ENCODE measurements around the gene SYVN1.

The SYVN1 gene

DNA sequence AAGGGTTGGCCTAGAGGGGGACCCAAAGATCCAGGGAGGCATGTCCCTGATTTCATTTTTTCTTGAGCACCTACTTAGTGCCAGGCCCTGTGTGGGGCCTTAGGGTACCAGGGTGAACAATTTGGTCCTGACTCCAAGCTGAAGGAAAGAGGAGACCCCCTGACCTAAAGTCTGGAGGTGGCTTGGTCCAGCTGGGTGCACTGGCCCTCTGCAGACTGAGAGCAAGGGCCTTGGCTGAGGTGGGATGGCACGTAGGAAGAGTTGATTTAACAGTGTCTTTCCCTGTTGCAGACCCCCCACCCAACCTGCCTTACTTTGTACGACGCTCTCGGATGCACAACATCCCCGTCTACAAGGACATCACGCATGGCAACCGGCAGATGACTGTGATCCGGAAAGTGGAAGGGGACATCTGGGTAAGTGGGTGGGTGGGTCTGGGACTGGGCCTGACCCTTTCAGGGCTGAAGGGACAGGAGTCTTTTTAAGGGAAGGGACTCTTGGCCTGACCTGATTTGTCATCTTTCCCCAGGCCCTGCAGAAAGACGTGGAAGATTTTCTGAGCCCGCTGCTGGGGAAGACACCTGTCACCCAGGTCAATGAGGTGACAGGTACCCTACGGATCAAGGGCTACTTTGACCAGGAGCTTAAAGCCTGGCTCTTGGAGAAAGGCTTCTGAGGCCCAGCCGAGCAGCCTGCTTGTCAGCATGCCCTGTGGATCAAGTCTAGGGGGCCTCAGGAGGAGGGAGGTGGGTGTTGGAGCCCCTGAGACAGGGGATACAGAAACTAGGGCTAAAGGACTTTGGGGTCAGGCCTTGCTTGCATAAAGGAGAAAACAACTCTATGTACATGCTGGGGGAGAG is 8.9 kb downstream of the SYVN1 start:
- TF ChIP-seq, protein P1, sequence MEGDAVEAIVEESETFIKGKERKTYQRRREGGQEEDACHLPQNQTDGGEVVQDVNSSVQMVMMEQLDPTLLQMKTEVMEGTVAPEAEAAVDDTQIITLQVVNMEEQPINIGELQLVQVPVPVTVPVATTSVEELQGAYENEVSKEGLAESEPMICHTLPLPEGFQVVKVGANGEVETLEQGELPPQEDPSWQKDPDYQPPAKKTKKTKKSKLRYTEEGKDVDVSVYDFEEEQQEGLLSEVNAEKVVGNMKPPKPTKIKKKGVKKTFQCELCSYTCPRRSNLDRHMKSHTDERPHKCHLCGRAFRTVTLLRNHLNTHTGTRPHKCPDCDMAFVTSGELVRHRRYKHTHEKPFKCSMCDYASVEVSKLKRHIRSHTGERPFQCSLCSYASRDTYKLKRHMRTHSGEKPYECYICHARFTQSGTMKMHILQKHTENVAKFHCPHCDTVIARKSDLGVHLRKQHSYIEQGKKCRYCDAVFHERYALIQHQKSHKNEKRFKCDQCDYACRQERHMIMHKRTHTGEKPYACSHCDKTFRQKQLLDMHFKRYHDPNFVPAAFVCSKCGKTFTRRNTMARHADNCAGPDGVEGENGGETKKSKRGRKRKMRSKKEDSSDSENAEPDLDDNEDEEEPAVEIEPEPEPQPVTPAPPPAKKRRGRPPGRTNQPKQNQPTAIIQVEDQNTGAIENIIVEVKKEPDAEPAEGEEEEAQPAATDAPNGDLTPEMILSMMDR (IDR thresholded peaks at IDR 0.05), result no peak
- Histone ChIP-seq H3K27ac (no peak overlapping the region), H3K4me3 (no peak overlapping the region), H3K9me3 (no peaks in the 10 kb centered on the region), H3K36me3 (peaks cover 63 to 76% (median 65%) of the 10 kb centered on the region in 3 donors), H3K27me3 (no peaks in the 10 kb centered on the region), H3K4me1 (peaks cover 9 to 20% (median 18%) of the 10 kb centered on the region in 4 donors)
- intact Hi-C loops (cut with DNase I; ENCODE audit: low total_unique reads), result no loop called here
- peak in 1 of 2 donors; percentile 62 for DNase-seq

DNA sequence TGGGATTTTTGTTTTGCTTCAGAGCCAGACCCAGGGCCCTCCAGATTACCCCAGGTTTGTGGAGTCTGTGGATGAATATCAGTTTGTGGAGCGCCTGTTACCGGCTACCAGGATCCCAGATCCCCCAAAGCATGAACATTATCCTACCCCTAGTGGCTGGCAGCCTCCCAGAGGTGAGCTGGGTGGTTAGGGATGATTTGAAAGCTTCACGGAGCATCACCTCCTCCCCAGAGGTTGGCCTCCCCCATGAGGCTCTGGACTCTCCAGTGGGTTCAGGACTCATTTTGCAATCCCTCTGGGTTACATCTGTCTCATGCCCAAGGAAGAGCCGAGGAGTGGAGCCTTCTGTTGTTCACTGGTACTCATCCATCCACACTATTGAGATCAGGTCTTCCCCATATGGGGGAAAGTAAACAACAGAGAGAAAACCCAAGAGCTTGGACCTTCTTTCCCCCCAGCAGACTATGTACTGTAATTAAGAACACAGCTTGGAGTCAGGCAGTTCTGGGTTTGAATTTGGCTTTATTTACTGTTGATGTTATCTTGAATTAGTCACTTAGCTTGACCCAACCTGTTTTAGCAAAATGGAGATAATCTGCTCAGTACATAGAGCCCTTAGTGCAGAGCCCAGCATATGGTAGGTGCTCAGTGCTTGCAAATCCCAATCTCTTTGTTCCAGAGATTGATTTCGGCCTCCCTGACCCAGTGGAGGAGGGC is 9.7 kb downstream of the SYVN1 start:
- Histone ChIP-seq H3K4me3 (no peak overlapping the region), H3K36me3 (peaks cover 63 to 76% (median 65%) of the 10 kb centered on the region in 3 donors)

DNA sequence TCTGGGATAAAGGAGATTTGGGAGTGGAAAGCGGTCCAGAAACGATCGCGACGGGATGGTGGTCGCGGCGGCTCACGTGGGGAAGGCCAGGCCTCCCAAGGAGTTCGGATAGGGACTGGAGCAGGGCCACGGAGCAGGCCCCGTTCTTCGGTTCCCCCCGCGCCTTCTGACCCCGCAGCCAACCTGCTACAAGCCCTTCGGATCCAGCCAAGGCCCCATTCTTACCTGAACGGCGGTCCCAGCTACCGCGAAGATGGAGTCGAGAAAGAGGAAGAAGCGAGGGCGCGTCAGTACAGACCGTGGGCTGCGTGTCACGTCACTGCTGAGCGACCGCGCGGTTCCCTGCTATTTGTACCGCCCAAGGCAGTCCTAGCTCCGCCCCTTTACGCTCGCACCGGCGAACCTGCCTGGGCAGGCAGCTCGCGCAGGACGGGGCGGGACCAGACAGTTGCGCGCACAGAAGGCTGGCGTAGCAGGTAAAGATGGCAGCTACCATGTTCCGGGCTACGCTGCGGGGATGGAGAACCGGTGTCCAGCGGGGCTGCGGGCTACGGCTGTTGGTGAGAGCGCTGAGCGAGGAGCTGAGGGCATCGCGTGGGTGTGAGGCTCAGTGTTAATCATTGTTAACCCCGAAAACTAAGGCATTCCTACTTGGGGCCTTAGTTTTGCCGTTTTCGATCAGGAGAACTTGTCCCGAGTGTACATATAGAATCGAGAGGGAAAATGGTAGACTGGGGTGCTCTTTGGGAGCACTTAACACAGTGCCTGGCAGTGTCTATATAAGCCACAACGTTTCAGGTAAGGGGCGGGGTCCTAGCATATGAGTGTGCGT is 12.2 kb downstream of the SYVN1 start, which contains the start of the genes FAU and MRPL49:
FAU (minus strand) TSS at position 270 of the 832 bp plus-strand sequence. CDS start 321 bp downstream, outside the sequence.
MRPL49 (plus strand) TSS at position 457 of the 832 bp plus-strand sequence; CDS start at position 483, 26 bp downstream.
- Histone ChIP-seq H3K27ac (peak within 1 kb of the TSS; percentile 89 to 95), H3K9me3 (no peaks in the 10 kb centered on the region), H3K4me1 (peaks cover 9 to 24% (median 19%) of the 10 kb centered on the region in 4 donors), H3K27me3 (no peaks in the 10 kb centered on the region), H3K36me3 (peaks cover 43 to 70% (median 58%) of the 10 kb centered on the region in 3 donors), H3K4me3 (peak within 1 kb of the TSS; percentile 68 to 92)
- DNase-seq, result peak; percentile 98 to 99
- intact Hi-C loops (cut with DNase I; ENCODE audit: low total_unique reads), result no loop called here
- TF ChIP-seq, protein P1 (IDR thresholded peaks at IDR 0.05), result no peak

More for the DNA sequence above, 9.7 kb downstream of the SYVN1 start:
- Histone ChIP-seq H3K4me1 (peaks cover 9 to 22% (median 19%) of the 10 kb centered on the region in 4 donors), H3K27ac (no peak overlapping the region), H3K27me3 (no peaks in the 10 kb centered on the region), H3K9me3 (no peaks in the 10 kb centered on the region)
- intact Hi-C loops (cut with DNase I; ENCODE audit: low total_unique reads), result no loop called here
- TF ChIP-seq, protein P1 (IDR thresholded peaks at IDR 0.05), result no peak
- DNase-seq, result peak in 1 of 2 donors; percentile 41

DNA sequence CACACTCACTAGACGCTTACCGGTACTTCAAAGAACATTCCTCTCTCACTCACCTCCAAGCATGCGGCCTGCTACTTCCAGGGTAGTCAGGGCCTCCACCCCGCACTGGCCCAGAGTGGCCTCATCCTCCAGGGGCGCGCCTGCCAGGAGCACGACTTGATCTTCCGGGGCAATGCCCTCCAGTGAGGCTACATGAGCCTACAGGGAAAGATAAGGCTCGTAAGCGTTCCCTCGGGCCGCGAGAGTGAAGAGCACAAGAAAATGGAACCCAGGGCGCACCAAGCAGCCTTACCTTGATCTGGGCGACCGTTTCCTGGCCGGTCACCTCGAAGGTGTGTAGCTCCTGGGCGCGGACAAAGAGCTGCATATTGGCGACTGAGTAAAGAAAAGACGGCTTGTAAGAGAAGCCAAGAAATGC is 12.9 kb downstream of the SYVN1 start:
- intact Hi-C loops (cut with DNase I; ENCODE audit: low total_unique reads), result no loop called here

More for the DNA sequence above, 12.9 kb downstream of the SYVN1 start:
- Histone ChIP-seq H3K9me3 (no peaks in the 10 kb centered on the region), H3K4me1 (peaks cover 9 to 30% (median 25%) of the 10 kb centered on the region in 4 donors), H3K27ac (peak overlapping the region; percentile 89 to 95), H3K4me3 (peak overlapping the region; percentile 68 to 92), H3K27me3 (no peaks in the 10 kb centered on the region), H3K36me3 (peaks cover 37 to 63% (median 51%) of the 10 kb centered on the region in 3 donors)
- TF ChIP-seq, protein P1 (IDR thresholded peaks at IDR 0.05), result no peak
- DNase-seq, result peak in 1 of 2 donors; percentile 64
